AG08395 (cell line): ENCODE data around the gene RASA2.

Source experiments
- DNase-seq: peaks from one replicate; pipeline ENCODE4 v3.0.0; 2012; ENCODE audit warnings: mixed read lengths, low spot score

Gene RASA2

GRCh38 chr3:141646760-141647561 is 160.1 kb downstream of the RASA2 start:
- peak; percentile 67 for DNase-seq

DNA sequence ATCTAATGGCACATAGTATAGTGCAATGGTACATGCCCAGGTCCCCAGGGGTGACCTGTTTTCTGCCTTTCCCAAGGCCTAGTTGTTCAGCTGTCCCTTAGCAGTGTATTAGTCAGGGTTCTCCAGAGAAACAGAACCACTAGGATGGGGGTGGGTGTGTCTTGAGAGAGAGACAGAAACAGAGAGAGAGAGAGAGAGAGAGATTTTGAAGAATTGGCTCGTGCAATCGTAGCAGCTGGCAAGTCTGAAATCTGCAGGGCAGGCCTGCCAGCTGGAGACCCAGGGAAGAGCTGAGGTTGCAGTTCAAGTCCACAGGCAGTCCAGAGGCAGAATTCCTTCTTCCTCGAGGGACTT is 160.7 kb downstream of the RASA2 start:
- DNase-seq: no peak

DNA sequence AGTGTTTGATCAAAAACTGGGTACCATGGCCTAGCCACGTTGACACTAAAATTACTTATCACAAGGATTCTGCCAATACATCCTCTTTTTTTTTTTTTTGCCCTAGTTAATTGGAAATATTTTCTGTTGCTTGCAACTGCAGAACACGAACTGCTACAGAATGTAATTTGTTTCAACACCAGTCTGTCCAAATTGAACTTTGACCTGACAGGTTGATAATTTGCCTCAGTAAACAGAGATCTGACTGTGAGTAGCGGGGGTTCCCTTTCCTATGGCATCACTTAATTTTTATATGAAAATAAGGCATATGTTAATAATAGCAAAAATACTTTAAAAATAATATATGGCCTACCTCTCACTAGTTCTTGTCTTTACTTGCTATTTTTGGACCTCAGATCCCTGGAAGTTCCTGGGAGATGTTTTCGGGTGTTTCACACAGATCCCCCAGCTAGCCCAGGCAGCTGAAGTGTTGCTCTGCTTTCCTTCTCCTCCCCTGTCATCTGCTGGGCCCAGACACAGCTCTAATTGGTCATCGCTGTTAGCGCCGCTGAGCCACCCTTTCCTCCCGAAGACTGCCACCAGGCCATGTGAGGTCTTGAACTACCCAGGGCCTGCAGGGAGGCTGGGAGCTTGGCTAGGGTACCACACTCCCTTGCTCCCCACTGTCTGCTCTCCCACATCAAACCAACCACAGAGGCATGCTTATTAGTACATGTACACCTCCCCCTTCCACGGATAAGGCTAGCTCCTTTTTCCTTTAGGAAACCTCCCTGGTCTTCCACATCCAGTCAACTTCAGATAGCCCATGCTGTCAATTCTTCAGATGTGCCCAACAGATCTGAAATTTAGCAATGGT is 161.5 kb downstream of the RASA2 start:
- no peak for DNase-seq

GRCh38 chr3:141649871-141650270 is 163.0 kb downstream of the RASA2 start:
- no peak for DNase-seq

GRCh38 chr3:141650783-141651182 is 164.0 kb downstream of the RASA2 start:
- DNase-seq: no peak

- DNase-seq: no peak
Measured at GRCh38 chr3:141651409-141651808, 164.6 kb downstream of the RASA2 start.

GRCh38 chr3:141652349-141652748 is 165.5 kb downstream of the RASA2 start:
- no peak for DNase-seq

DNA sequence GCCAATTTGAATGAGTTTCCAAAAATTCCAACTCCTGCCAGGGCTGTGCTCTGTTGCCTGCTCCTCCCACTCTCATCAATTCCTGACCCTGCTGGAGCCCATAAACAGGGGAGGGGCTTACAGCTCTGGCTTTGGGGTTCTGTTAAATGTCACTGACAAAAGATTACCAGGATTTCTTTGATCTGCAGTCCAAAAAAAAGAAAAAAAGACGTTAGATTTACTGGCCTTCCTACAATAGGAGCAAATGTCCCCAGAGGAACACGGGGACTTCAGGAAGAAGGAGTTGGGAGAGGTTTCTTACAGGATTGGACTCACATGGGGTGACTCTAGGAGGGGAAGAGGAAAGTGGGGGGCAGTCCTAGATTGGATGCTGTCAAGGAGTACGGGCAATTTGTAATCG is 167.0 kb downstream of the RASA2 start:
- no peak for DNase-seq

DNA sequence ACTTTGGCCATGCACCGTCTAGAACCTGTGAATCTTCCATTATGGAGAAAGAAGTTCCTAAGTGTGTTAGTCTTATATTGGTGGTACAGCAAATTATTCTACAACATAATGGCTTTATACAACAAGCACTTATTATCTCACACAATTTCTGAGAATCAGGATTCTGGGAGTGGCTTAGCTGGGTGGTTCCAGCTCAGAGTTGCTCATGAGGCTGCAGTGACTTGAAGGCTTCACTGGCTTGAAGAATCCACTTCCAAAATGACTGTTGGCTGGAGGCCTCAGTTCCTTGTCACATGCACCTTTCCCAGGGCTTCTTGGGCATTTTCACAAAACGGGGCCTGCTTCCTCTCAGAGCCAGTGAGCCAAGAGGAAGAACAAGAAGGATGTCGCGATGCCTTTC is 169.0 kb downstream of the RASA2 start:
- no peak for DNase-seq

- peak; percentile 87 for DNase-seq
Measured at GRCh38 chr3:141656771-141657170, 169.9 kb downstream of the RASA2 start.

DNA sequence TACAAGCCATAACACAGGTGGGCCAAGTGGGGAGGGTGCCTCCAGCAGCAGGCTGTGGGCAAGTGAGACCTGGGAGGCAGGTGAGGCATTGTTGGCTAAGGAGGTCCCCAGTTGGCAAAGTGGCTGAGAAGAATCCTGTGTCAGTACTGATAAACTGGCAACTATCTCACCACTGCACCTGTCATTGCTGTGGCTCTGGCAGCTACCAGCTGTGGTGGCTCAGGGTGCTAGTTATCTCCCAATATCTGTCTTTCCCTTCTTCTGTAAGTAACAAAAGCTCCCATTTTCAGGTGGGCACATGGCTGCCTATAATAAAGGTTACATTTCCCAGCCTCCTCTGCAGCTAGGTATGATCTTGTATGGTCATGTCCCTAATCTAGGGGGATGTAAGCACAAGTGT is 170.7 kb downstream of the RASA2 start:
- DNase-seq: no peak

GRCh38 chr3:141659821-141660613 is 173.2 kb downstream of the RASA2 start:
- peak; percentile 72 for DNase-seq

GRCh38 chr3:141660614-141660947 is 173.8 kb downstream of the RASA2 start:
- DNase-seq: no peak

- DNase-seq: no peak
Measured at GRCh38 chr3:141661229-141662196, 174.7 kb downstream of the RASA2 start.

DNA sequence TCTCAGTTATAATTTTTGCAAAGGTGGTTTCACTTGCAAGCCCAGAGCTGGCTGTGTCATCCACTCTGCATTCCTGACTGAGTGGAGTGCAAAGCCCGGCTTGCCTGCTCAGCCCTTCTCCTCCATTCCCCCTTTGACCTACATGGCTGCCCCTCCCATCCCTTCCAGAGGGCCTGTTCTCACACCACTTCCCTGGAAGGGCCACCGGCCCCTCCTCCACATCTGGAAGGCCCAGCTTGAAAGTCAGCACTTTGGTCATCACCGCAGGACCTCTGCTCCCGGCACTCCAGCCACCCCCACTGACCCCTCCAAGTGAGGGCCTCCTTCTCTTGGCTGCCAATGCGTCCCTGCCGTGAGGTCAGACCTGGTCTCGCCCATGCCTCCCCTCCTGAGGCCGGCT is 177.2 kb downstream of the RASA2 start:
- DNase-seq: peak; percentile 45
